ENCODE results near the gene SLU7. TPM values are rescaled to one million over a fixed set of nuclear protein-coding genes. Genes with fewer than 3 reads are reported as not detected.

The SLU7 gene
- total and polyA plus RNA-seq, 2 donors (not counting 3 experiments of a cell fraction or from before 2014, with no cell fraction given) = 10.2 to 48.2 TPM

DNA sequence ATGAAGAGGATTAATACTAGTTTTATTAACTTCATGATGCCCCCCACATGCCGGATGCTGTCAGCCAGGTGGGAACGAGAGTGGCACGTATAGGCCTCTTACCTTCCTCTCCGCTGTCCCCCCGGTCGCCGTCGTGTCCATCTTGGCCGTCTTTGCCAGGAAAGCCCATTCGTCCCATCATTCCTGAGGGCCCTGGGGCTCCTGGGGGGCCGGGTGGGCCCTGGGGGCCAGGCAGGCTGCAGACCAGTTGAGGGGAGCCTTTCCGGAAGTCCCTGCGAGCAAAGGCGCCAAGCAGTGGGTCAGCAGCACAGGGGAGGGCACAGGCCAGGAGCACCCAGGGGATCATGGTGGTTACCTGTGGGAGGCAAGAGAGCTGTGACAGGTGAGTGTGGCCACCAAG, 64.2 kb downstream of the SLU7 start:
- dilution Hi-C loops (cut with MboI; ENCODE audit: extremely low pct_ligation_motif_present, low sequenced_read_pairs) = no loop called here
- H3K79me2 ChIP-seq (ENCODE audit: control insufficient read depth, insufficient read depth, low read length) = no peaks in the 10 kb centered on the region
- no peak for FAIRE-seq

More for the DNA sequence above, 64.2 kb downstream of the SLU7 start:
- ChIA-PET POLR2A (no interaction called here), CTCF (interaction anchor here (0.6 kb wide), 1 partner anchor 274 kb away, joined by 3 read pairs; no protein-coding TSS in a partner anchor)
- no peak overlapping the region for H3K27ac ChIP-seq (ENCODE audit: insufficient read depth, low read depth, low read length)
- peaks cover 0 to 7% of the 10 kb centered on the region in 2 experiments for H3K27me3 ChIP-seq (ENCODE audit: control insufficient read depth in 2 of 2, insufficient read depth in 2 of 2, low read length in 2 of 2)
- TF ChIP-seq CTCF (IDR thresholded peaks at IDR 0.05; ENCODE audit: extremely low read depth in 1 of 2, insufficient read depth in 1 of 2, low read depth in 1 of 2, low read length in 2 of 2) = no peak
- no peak for TF ChIP-seq MAX (IDR thresholded peaks at IDR 0.05; ENCODE audit: insufficient read depth, insufficient read length)
- no peak for TF ChIP-seq EZH2 (IDR thresholded peaks at IDR 0.05; ENCODE audit: borderline replicate concordance, low read depth, low read length, severe bottlenecking)
- TF ChIP-seq MYC (IDR thresholded peaks at IDR 0.05; ENCODE audit: low read depth, low read length) = no peak
- no TSS peak for BruUV-seq (replicated peaks)
- H3K4me1 ChIP-seq (ENCODE audit: control insufficient read depth, extremely low read depth, insufficient read depth, low read length) = no peaks in the 10 kb centered on the region
- intact Hi-C loops (cut with micrococcal nuclease) = no loop called here
- H3K9me1 ChIP-seq (replicated peaks; ENCODE audit: control insufficient read depth, extremely low read depth, insufficient read depth, low read length) = no peaks in the 10 kb centered on the region
- DNase-seq (ENCODE audit: low read depth, low spot score) = no peak
- H3K4me2 ChIP-seq (ENCODE audit: insufficient read depth, low read length) = no peak overlapping the region
- H3K4me3 ChIP-seq (replicated peaks in 1 of 3; ENCODE audit: insufficient read depth in 1 of 3, low read depth in 1 of 3, low read length in 3 of 3) = no peak overlapping the region
- H4K20me1 ChIP-seq (replicated peaks; ENCODE audit: control insufficient read depth, extremely low read depth, insufficient read depth, low read length) = no peaks in the 10 kb centered on the region
- no peaks in the 10 kb centered on the region for H3K9me3 ChIP-seq (replicated peaks; ENCODE audit: control insufficient read depth, insufficient read depth, low read length)
- H3K36me3 ChIP-seq (ENCODE audit: control insufficient read depth in 2 of 2, extremely low read depth in 1 of 2, insufficient read depth in 2 of 2, low read length in 2 of 2) = no peaks in the 10 kb centered on the region
- no peak overlapping the region for H3K9ac ChIP-seq (replicated peaks; ENCODE audit: extremely low read depth, insufficient read depth, low read length)
- no peak overlapping the region for H2AFZ ChIP-seq (ENCODE audit: low read depth, low read length)
